K562 (cell line): ENCODE results near the gene ANO9. TPM values are rescaled to one million over a fixed set of nuclear protein-coding genes. Genes with fewer than 3 reads are reported as not detected.

Experiments used
- ATAC-seq: fragments of 200-7000 bp; cut with Tn5 transposase; 3 replicates; pipeline ENCODE4 v1.9.1; 2020; ENCODE audit warnings: moderate library complexity
- BruUV-seq: library from RNA; stranded (reverse); fragments of 400-500 nt; replicated peaks from 2 replicates; lab custom pipeline; 2021; lab: Mats Ljungman, UMichigan
- CTCF ChIA-PET: fragments of 300-600 bp; formaldehyde crosslinking; extraction: SDS; loops from one replicate; lab custom pipeline; 2021; ENCODE audit warnings: low intra/inter-chr PET ratio; lab: Yijun Ruan, JAX
- POLR2A ChIA-PET: fragments of 300-600, 350-650 bp; sonication (Branson Sonifier 250); formaldehyde crosslinking; extraction: SDS; loops from one replicate; lab custom pipeline; 2021; ENCODE audit warnings: antibody characterized with exemption, inconsistent platforms; lab: Yijun Ruan, JAX
- DNase-seq, 4 experiments: peaks; one replicate each; pipeline versions ENCODE4 v3.0.0 to v3.0.0-alpha.2; 2011 to 2018; ENCODE audit warnings: low spot score in 3 of 4, mixed read lengths in 3 of 4; ENCODE audit errors: extremely low read depth in 1 of 4
- FAIRE-seq: peaks from 2 replicates; lab custom pipeline; 2011; peaks lifted over from hg19 to GRCh38; lab: Jason Lieb, UNC
- H2AFZ ChIP-seq: 2 replicates; pipeline ENCODE4 v1.6.0; 2011; ENCODE audit warnings: low read depth, low read length, control low read depth, inconsistent platforms
- H3K27ac ChIP-seq: fragments of 200-600 bp; 3 replicates; pipeline ENCODE4 v1.8.0; 2011; ENCODE audit warnings: low read depth, mild to moderate bottlenecking, control low read depth, inconsistent platforms, low read length, moderate library complexity, mixed read lengths; ENCODE audit errors: extremely low read depth
- H3K27me3 ChIP-seq, 2 experiments: fragments of 300-600 bp in 1 of 2; 2 replicates in 1 of 2; 3 replicates in 1 of 2; pipeline versions ENCODE4 v1.6.0 to v1.8.0; 2011; ENCODE audit warnings: inconsistent platforms in 2 of 2, low read length in 2 of 2, mild to moderate bottlenecking in 1 of 2, mixed read lengths in 1 of 2, moderate library complexity in 1 of 2; ENCODE audit not compliant: control insufficient read depth in 2 of 2, insufficient read depth in 2 of 2
- H3K36me3 ChIP-seq: fragments of 300-600 bp; 3 replicates; pipeline ENCODE4 v1.8.0; 2011; ENCODE audit warnings: mild to moderate bottlenecking, low read length, inconsistent platforms; ENCODE audit not compliant: control insufficient read depth, insufficient read depth
- H3K4me1 ChIP-seq, 2 experiments: fragments of 200-600 bp in 1 of 2; replicated peaks in 1 of 2; 2 replicates in 1 of 2; 3 replicates in 1 of 2; pipeline versions ENCODE4 v1.5.1 to v1.8.0; 2011; ENCODE audit warnings: inconsistent platforms in 2 of 2, low read length in 2 of 2, mild to moderate bottlenecking in 1 of 2, mixed read lengths in 1 of 2, moderate library complexity in 1 of 2; ENCODE audit not compliant: control insufficient read depth in 2 of 2, insufficient read depth in 2 of 2
- H3K4me2 ChIP-seq: 2 replicates; pipeline ENCODE4 v1.6.1; 2011; ENCODE audit warnings: low read length, control low read depth, inconsistent platforms, mixed read lengths; ENCODE audit not compliant: insufficient read depth
- H3K4me3 ChIP-seq: fragments of 200-600 bp; sonication (generic), shearing (Covaris generic); 2 replicates; pipeline ENCODE4 v1.5.1; 2016; ENCODE audit warnings: control low read depth, inconsistent platforms
- H3K79me2 ChIP-seq: fragments of 200-600 bp; 3 replicates; pipeline ENCODE4 v1.8.0; 2011; ENCODE audit warnings: low read length, inconsistent platforms; ENCODE audit not compliant: control insufficient read depth, insufficient read depth
- H3K9ac ChIP-seq, 2 experiments: 2 replicates each; pipeline versions ENCODE4 v1.6.0 to v1.6.1; 2011; ENCODE audit warnings: low read depth in 2 of 2, low read length in 2 of 2, control low read depth in 1 of 2, inconsistent platforms in 1 of 2, mild to moderate bottlenecking in 1 of 2, mixed read lengths in 1 of 2; ENCODE audit not compliant: insufficient read depth in 1 of 2
- H3K9me1 ChIP-seq: one replicate; pipeline ENCODE4 v1.6.0; 2011; ENCODE audit warnings: inconsistent platforms, mild to moderate bottlenecking, low read length, moderate library complexity; ENCODE audit not compliant: control insufficient read depth, insufficient read depth
- H3K9me3 ChIP-seq: replicated peaks from 2 replicates; pipeline ENCODE4 v1.5.1; 2011; ENCODE audit warnings: low read depth, low read length, inconsistent platforms; ENCODE audit not compliant: control insufficient read depth, insufficient read depth
- H4K20me1 ChIP-seq: replicated peaks from 2 replicates; pipeline ENCODE4 v1.6.1; 2011; ENCODE audit warnings: low read length, inconsistent platforms, mixed read lengths; ENCODE audit not compliant: control insufficient read depth, insufficient read depth
- ATF2 ChIP-seq: sonication (generic); formaldehyde crosslinking; IDR thresholded peaks from 2 replicates; pipeline ENCODE4 v1.8.1; 2022; ENCODE audit warnings: missing genetic modification reagents
- BRCA1 ChIP-seq, 2 experiments: fragments of 450-650 bp in 1 of 2; sonication (generic) in 1 of 2; formaldehyde crosslinking in 1 of 2; IDR thresholded peaks; 2 replicates each; pipeline versions ENCODE4 v1.5.0 to v1.6.1; 2017 to 2020; ENCODE audit warnings: mild to moderate bottlenecking in 1 of 2, missing genetic modification reagents in 1 of 2
- CCNT2 ChIP-seq: IDR thresholded peaks from 2 replicates; pipeline ENCODE4 v1.6.1; 2011; ENCODE audit warnings: borderline replicate concordance, low read depth, mild to moderate bottlenecking, moderate library complexity, mixed read lengths, low read length; ENCODE audit not compliant: insufficient read length; ENCODE audit errors: extremely low read depth
- FOXP4 ChIP-seq: sonication (generic); formaldehyde crosslinking; IDR thresholded peaks from 2 replicates; pipeline ENCODE4 v1.8.0; 2022; ENCODE audit warnings: mild to moderate bottlenecking, missing genetic modification reagents, borderline replicate concordance
- HEY1 ChIP-seq: fragments of 250-450 bp; sonication (Bioruptor Pico); IDR thresholded peaks from 2 replicates; pipeline ENCODE4 v1.5.0; 2020; ENCODE audit warnings: mild to moderate bottlenecking, moderate library complexity, borderline replicate concordance
- HNRNPK ChIP-seq: fragments of 200-400 bp; formaldehyde crosslinking; IDR thresholded peaks from one replicate; pipeline ENCODE4 v1.6.1; 2018; ENCODE audit warnings: mild to moderate bottlenecking, low read depth, low read length; ENCODE audit not compliant: poor library complexity, severe bottlenecking
- RBFOX2 ChIP-seq: fragments of 200-400 bp; formaldehyde crosslinking; IDR thresholded peaks from 2 replicates; pipeline ENCODE4 v1.6.1; 2017; ENCODE audit warnings: low read depth, mild to moderate bottlenecking, low read length, moderate library complexity
- SETDB1 ChIP-seq: IDR thresholded peaks from one replicate; pipeline ENCODE4 v1.6.1; 2012; ENCODE audit warnings: low read length, control low read depth, inconsistent platforms
- ZFP36 ChIP-seq: fragments of 150-350 bp; IDR thresholded peaks from 2 replicates; pipeline ENCODE4 v1.6.1; 2018; ENCODE audit warnings: low read length, low read depth; ENCODE audit not compliant: partially characterized antibody
- WGBS: fragments of 100-300 bp; shearing (Covaris generic); methylation state at CpG from one replicate; pipeline ENCODE4 v1.1.6; 2016; ENCODE audit warnings: low coverage, mixed read lengths; ENCODE audit not compliant: insufficient coverage; ENCODE audit errors: missing lambda C conversion rate; 5-methylcytosine and 5-hydroxymethylcytosine counted together
- in situ Hi-C: fragments of 300-500 bp; cut with MboI; formaldehyde crosslinking; loops from 4 replicates; pipeline ENCODE4 v1.15.0; 2018; ENCODE audit warnings: inconsistent platforms, mixed read lengths
- intact Hi-C: fragments of 100-400 bp; cut with micrococcal nuclease; formaldehyde crosslinking; loops from 2 replicates; pipeline ENCODE4 v1.14.2; 2022
- polyA plus RNA-seq, 8 experiments: library from polyadenylated mRNA; depleted of rRNA in 4 of 8; stranded (reverse) in 5 of 8; unstranded in 3 of 8; fragments of >200 nt; fragmentation: Nextera tagmentation in 2 of 8; fragmentation: Illumina TruSeq in 1 of 8; extraction: Ambion mirVana in 2 of 8; extraction: Trizol in 1 of 8; gene quantifications; 2 replicates each; pipeline versions ENCODE4 v1.2.1 to v1.2.3, GENCODE V29; 2011 to 2014; ENCODE audit warnings: inconsistent platforms in 1 of 8, missing spikeins in 1 of 8
- total RNA-seq, 7 experiments: library from RNA; depleted of rRNA in 6 of 7; stranded (reverse); fragments of >200 nt in 6 of 7; fragmentation: Illumina TruSeq in 2 of 7; extraction: Trizol in 2 of 7; gene quantifications; 2 replicates each; pipeline versions ENCODE4 v1.2.1 to v1.2.3, GENCODE V29; 2011 to 2021; ENCODE audit warnings: low replicate concordance in 1 of 7

Gene ANO9
- total and polyA plus RNA-seq, 9 of the 15 experiments (the other 6 are each of a cell fraction or from before 2014, with no cell fraction given): 0.20 to 14.5 (median 4.5) TPM

DNA sequence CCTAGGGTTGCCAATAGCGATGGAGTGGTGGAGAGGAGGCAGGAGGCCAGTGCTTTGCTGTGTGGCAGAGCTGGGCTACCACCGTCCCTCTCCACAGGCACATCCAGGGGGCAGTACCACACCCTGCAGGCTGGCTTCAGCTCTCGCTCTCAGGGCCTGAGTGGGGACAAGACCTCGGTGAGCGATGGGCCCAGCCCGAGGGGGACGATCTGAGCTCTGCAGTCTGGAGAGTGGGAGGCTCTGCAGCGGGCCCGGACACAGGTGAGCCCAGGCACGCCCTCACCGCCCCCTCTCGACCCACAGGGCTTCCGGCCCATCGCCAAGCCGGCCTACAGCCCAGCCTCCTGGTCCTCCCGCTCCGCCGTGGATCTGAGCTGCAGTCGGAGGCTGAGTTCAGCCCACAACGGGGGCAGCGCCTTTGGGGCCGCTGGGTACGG, 45.3 kb downstream of the ANO9 start (continued):
- TF ChIP-seq FOXP4 (CRISPR knock-in tag): no peak
- TF ChIP-seq, all 486 proteins: peak for 3

GRCh38 chr11:395866-396265, 45.9 kb downstream of the ANO9 start:
- Histone ChIP-seq H3K27ac (no peak overlapping the region), H4K20me1 (no peaks in the 10 kb centered on the region), H3K4me1 (peaks cover 19 to 65% of the 10 kb centered on the region in 2 experiments), H3K36me3 (peaks cover 44% of the 10 kb centered on the region; the same call in 2 of the 3 replicates), H3K79me2 (peaks cover 35% of the 10 kb centered on the region), H3K4me3 (no peak overlapping the region; the same call in 1 of the 2 replicates), H3K27me3 (no peaks in the 10 kb centered on the region), H2AFZ (no peak overlapping the region), H3K4me2 (0 out of 2 replicates have a peak overlapping the region, but pooled peaks have one; percentile 97), H3K9ac (peak overlapping the region in 1 of 2 experiments; percentile 99; a peak in 2 of 4 replicates), H3K9me3 (peaks cover 2% of the 10 kb centered on the region; the same call in 1 of the 2 replicates), H3K9me1 (no peaks in the 10 kb centered on the region)
- ChIA-PET CTCF (no interaction called here), POLR2A (interaction anchor here (1.0 to 1.2 kb wide), 2 partner anchors 8 to 9 kb away, joined by 3 to 5 read pairs; no protein-coding TSS in a partner anchor)
- in situ Hi-C loops (no loop called here), intact Hi-C loops (no loop called here)
- DNase-seq (no peak), FAIRE-seq (no peak), ATAC-seq (no peak)
- WGBS: 83% methylated on average over 6 of the region's 11 CpGs
- TF ChIP-seq RBFOX2: peak; percentile 15; the same call in 1 of the 2 replicates
- TF ChIP-seq ZFP36: peak; percentile 41
- no peak for TF ChIP-seq HNRNPK
- no peak for TF ChIP-seq HEY1 (CRISPR knock-in tag)
- no peak for TF ChIP-seq CCNT2
- no peak for TF ChIP-seq BRCA1 (IDR thresholded peaks at IDR 0.05)
- TF ChIP-seq BRCA1 (CRISPR knock-in tag; IDR thresholded peaks at IDR 0.05): 0 out of 2 replicates have a peak, but pooled peaks have one; percentile 20
- no peak for TF ChIP-seq ATF2 (CRISPR knock-in tag)
- TF ChIP-seq SETDB1: no peak
- no TSS peak for BruUV-seq
